GM23248 (cell line): Measurements from ENCODE around the gene DNAL4. TPM values are rescaled to one million over a fixed set of nuclear protein-coding genes. Genes with fewer than 3 reads are reported as not detected.

Experiments used
- DNase-seq: peaks from one replicate; pipeline ENCODE4 v3.0.0-alpha.2; 2015
- H2AFZ ChIP-seq: fragments of 200-600 bp; sonication (generic); 2 replicates; pipeline ENCODE4 v1.6.1; 2016; ENCODE audit warnings: antibody characterized with exemption
- H3F3A ChIP-seq: fragments of 200-600 bp; sonication (generic); 2 replicates; pipeline ENCODE4 v1.6.1; 2016; ENCODE audit warnings: mild to moderate bottlenecking, antibody characterized with exemption, mixed run types; ENCODE audit not compliant: insufficient read depth
- H3K27ac ChIP-seq: fragments of 200-600 bp; sonication (generic); 2 replicates; pipeline ENCODE4 v1.5.1; 2016; ENCODE audit warnings: mild to moderate bottlenecking
- H3K27me3 ChIP-seq: fragments of 200-600 bp; sonication (generic); replicated peaks from 2 replicates; pipeline ENCODE4 v1.6.1; 2016; ENCODE audit warnings: mild to moderate bottlenecking; ENCODE audit not compliant: insufficient read depth
- H3K36me3 ChIP-seq: fragments of 200-600 bp; sonication (generic); 2 replicates; pipeline ENCODE4 v1.6.1; 2016; ENCODE audit warnings: low read depth, mild to moderate bottlenecking
- H3K4me1 ChIP-seq: fragments of 200-600 bp; sonication (generic); 2 replicates; pipeline ENCODE4 v1.6.1; 2016; ENCODE audit warnings: mild to moderate bottlenecking; ENCODE audit not compliant: insufficient read depth
- H3K4me2 ChIP-seq: fragments of 200-600 bp; sonication (generic); one replicate; pipeline ENCODE4 v1.6.1; 2016; ENCODE audit warnings: mild to moderate bottlenecking; ENCODE audit not compliant: unreplicated experiment
- H3K4me3 ChIP-seq: fragments of 200-600 bp; sonication (generic); 2 replicates; pipeline ENCODE4 v1.5.1; 2016; ENCODE audit warnings: mild to moderate bottlenecking
- H3K79me2 ChIP-seq: fragments of 200-600 bp; sonication (generic); 2 replicates; pipeline ENCODE4 v1.6.1; 2016; ENCODE audit warnings: mild to moderate bottlenecking; ENCODE audit not compliant: insufficient read depth
- H3K9ac ChIP-seq: fragments of 200-600 bp; sonication (generic); 2 replicates; pipeline ENCODE4 v1.6.1; 2016; ENCODE audit warnings: mild to moderate bottlenecking
- H3K9me2 ChIP-seq: fragments of 200-600 bp; sonication (generic); 2 replicates; pipeline ENCODE4 v1.6.1; 2016; ENCODE audit warnings: mixed run types, mild to moderate bottlenecking, moderate library complexity; ENCODE audit not compliant: insufficient read depth
- H3K9me3 ChIP-seq: fragments of 200-600 bp; sonication (generic); one replicate; pipeline ENCODE4 v1.6.1; 2017; ENCODE audit warnings: low read depth
- H4K20me1 ChIP-seq: fragments of 200-600 bp; sonication (generic); 2 replicates; pipeline ENCODE4 v1.6.0; 2016; ENCODE audit not compliant: insufficient read depth
- EZH2 ChIP-seq: fragments of 200-600 bp; sonication (generic); IDR thresholded peaks from 2 replicates; pipeline ENCODE4 v1.6.1; 2018; ENCODE audit warnings: antibody characterized with exemption, mild to moderate bottlenecking; ENCODE audit not compliant: insufficient read depth, poor library complexity, severe bottlenecking
- EZH2phosphoT487 ChIP-seq: fragments of 200-600 bp; sonication (generic); IDR thresholded peaks from 2 replicates; pipeline ENCODE4 v1.6.1; 2018; ENCODE audit warnings: antibody characterized with exemption, moderate library complexity, mild to moderate bottlenecking, low read depth; ENCODE audit not compliant: insufficient read depth
- WGBS, 2 experiments: methylation state at CpG; one replicate each; pipeline ENCODE4 v1.1.6; 2015 to 2017; ENCODE audit warnings: low lambda C conversion rate in 2 of 2, low coverage in 1 of 2; ENCODE audit errors: missing lambda C conversion rate in 2 of 2; 5-methylcytosine and 5-hydroxymethylcytosine counted together
- in situ Hi-C: fragments of 300-500 bp; cut with MboI; formaldehyde crosslinking; loops from 2 replicates; pipeline ENCODE4 v1.15.0; 2020
- polyA plus RNA-seq: library from polyadenylated mRNA; unstranded; fragments of >200 nt; fragmentation: Nextera tagmentation; extraction: Ambion mirVana; gene quantifications from 2 replicates; pipeline ENCODE4 v1.2.1, GENCODE V29; 2016
- total RNA-seq: library from RNA; depleted of rRNA; stranded (reverse); fragments of >200 nt; shearing (Covaris generic); gene quantifications from 2 replicates; pipeline ENCODE4 v1.2.3, GENCODE V29; 2014

DNAL4 gene
- total and polyA plus RNA-seq, 2 experiments from 2014 or later, result 14.2 to 18.9 TPM

GRCh38 chr22:38799265-38800002 is 5.5 kb upstream of the DNAL4 start:
- Histone ChIP-seq H3K4me1 (peaks cover 10% of the 10 kb centered on the region), H3K27me3 (no peaks in the 10 kb centered on the region), H3F3A (peaks cover 14% of the 10 kb centered on the region; the same call in 1 of the 2 replicates), H3K36me3 (no peaks in the 10 kb centered on the region), H3K4me3 (no peak overlapping the region), H3K27ac (peak overlapping the region; percentile 37), H3K4me2 (no peak overlapping the region), H3K9me2 (no peaks in the 10 kb centered on the region), H3K9ac (no peak overlapping the region), H2AFZ (no peak overlapping the region), H3K9me3 (no peaks in the 10 kb centered on the region), H3K79me2 (no peaks in the 10 kb centered on the region), H4K20me1 (no peaks in the 10 kb centered on the region)
- WGBS, 2 experiments, result 36 to 37% methylated on average over 6 of the region's 6 CpGs
- in situ Hi-C loops, result no loop called here
- peak; percentile 86 for DNase-seq
- no peak for TF ChIP-seq EZH2phosphoT487
- TF ChIP-seq EZH2, result no peak

GRCh38 chr22:38798496-38798895 is 4.6 kb upstream of the DNAL4 start:
- H3K36me3 ChIP-seq, result no peaks in the 10 kb centered on the region
- 67 to 70% methylated on average over 5 of the region's 5 CpGs for WGBS, 2 experiments
- no peak for TF ChIP-seq EZH2phosphoT487
- TF ChIP-seq EZH2, result no peak
- H3K27me3 ChIP-seq, result no peaks in the 10 kb centered on the region
- in situ Hi-C loops, result no loop called here
- H3K4me2 ChIP-seq, result no peak overlapping the region
- no peak overlapping the region for H3K27ac ChIP-seq
- no peaks in the 10 kb centered on the region for H4K20me1 ChIP-seq
- peaks cover 14% of the 10 kb centered on the region; the same call in 1 of the 2 replicates for H3F3A ChIP-seq
- H3K79me2 ChIP-seq, result peaks cover 3% of the 10 kb centered on the region
- peaks cover 13% of the 10 kb centered on the region for H3K4me1 ChIP-seq
- no peak overlapping the region for H3K4me3 ChIP-seq
- H3K9me3 ChIP-seq, result no peaks in the 10 kb centered on the region
- no peak for DNase-seq
- H3K9me2 ChIP-seq, result no peaks in the 10 kb centered on the region
- H3K9ac ChIP-seq, result no peak overlapping the region
- H2AFZ ChIP-seq, result no peak overlapping the region

- Histone ChIP-seq H4K20me1 (no peaks in the 10 kb centered on the region), H3F3A (0 out of 2 replicates have a peak, but pooled peaks cover 9% of the 10 kb centered on the region), H3K9me3 (no peaks in the 10 kb centered on the region), H3K36me3 (no peaks in the 10 kb centered on the region), H3K79me2 (peaks cover 12% of the 10 kb centered on the region), H3K9ac (no peak overlapping the region), H3K27ac (no peak overlapping the region), H3K4me2 (no peak overlapping the region), H3K4me3 (no peak overlapping the region), H2AFZ (no peak overlapping the region), H3K4me1 (peaks cover 9% of the 10 kb centered on the region), H3K9me2 (no peaks in the 10 kb centered on the region), H3K27me3 (no peaks in the 10 kb centered on the region)
- TF ChIP-seq EZH2phosphoT487 (no peak), EZH2 (no peak)
- DNase-seq, result peak; percentile 18
- 70 to 71% methylated on average over 12 of the region's 12 CpGs for WGBS, 2 experiments
- in situ Hi-C loops, result no loop called here
Measured at GRCh38 chr22:38796262-38796957, 2.5 kb upstream of the DNAL4 start.

- Histone ChIP-seq H3K36me3 (no peaks in the 10 kb centered on the region), H3K27ac (no peak overlapping the region), H3K79me2 (peaks cover 12% of the 10 kb centered on the region), H3K9ac (no peak overlapping the region), H2AFZ (no peak overlapping the region), H3F3A (0 out of 2 replicates have a peak, but pooled peaks cover 9% of the 10 kb centered on the region), H4K20me1 (no peaks in the 10 kb centered on the region), H3K4me1 (peaks cover 9% of the 10 kb centered on the region), H3K4me3 (no peak overlapping the region), H3K4me2 (no peak overlapping the region), H3K9me3 (no peaks in the 10 kb centered on the region), H3K9me2 (no peaks in the 10 kb centered on the region), H3K27me3 (no peaks in the 10 kb centered on the region)
- TF ChIP-seq EZH2, result no peak
- TF ChIP-seq EZH2phosphoT487, result no peak
- in situ Hi-C loops, result no loop called here
- 31 to 33% methylated on average over 4 of the region's 4 CpGs for WGBS, 2 experiments
- no peak for DNase-seq
Measured at GRCh38 chr22:38795569-38795968, 1.6 kb upstream of the DNAL4 start.
